Nephron progenitor cell (in vitro differentiated cells): Measurements from ENCODE around the gene ASB1.

Source experiments
- DNase-seq: peaks from one replicate; pipeline ENCODE4 v3.0.0; 2021
- H3K27ac Mint-ChIP-seq: 2 replicates; pipeline ENCODE4 v1.8.0; 2021; ENCODE audit warnings: mild to moderate bottlenecking, moderate library complexity, mixed read lengths
- H3K27me3 Mint-ChIP-seq: 2 replicates; pipeline ENCODE4 v1.8.0; 2021; ENCODE audit warnings: mild to moderate bottlenecking, low read depth, mixed read lengths; ENCODE audit not compliant: poor library complexity
- H3K36me3 Mint-ChIP-seq: 2 replicates; pipeline ENCODE4 v1.8.0; 2021; ENCODE audit warnings: low read depth, mixed read lengths
- H3K4me1 Mint-ChIP-seq: 2 replicates; pipeline ENCODE4 v1.8.0; 2021; ENCODE audit warnings: mixed read lengths
- H3K4me3 Mint-ChIP-seq: 2 replicates; pipeline ENCODE4 v1.8.0; 2021; ENCODE audit warnings: mild to moderate bottlenecking, moderate library complexity, mixed read lengths
- H3K9me3 Mint-ChIP-seq: 2 replicates; pipeline ENCODE4 v1.8.0; 2021; ENCODE audit warnings: mild to moderate bottlenecking, moderate library complexity, mixed read lengths
- TF ChIP-seq, protein P1 (sequence below): fragments of 200-600 bp; sonication (generic); IDR thresholded peaks from 2 replicates; pipeline ENCODE4 v1.5.0; 2021; ENCODE audit warnings: antibody characterized with exemption

ASB1 gene

DNA sequence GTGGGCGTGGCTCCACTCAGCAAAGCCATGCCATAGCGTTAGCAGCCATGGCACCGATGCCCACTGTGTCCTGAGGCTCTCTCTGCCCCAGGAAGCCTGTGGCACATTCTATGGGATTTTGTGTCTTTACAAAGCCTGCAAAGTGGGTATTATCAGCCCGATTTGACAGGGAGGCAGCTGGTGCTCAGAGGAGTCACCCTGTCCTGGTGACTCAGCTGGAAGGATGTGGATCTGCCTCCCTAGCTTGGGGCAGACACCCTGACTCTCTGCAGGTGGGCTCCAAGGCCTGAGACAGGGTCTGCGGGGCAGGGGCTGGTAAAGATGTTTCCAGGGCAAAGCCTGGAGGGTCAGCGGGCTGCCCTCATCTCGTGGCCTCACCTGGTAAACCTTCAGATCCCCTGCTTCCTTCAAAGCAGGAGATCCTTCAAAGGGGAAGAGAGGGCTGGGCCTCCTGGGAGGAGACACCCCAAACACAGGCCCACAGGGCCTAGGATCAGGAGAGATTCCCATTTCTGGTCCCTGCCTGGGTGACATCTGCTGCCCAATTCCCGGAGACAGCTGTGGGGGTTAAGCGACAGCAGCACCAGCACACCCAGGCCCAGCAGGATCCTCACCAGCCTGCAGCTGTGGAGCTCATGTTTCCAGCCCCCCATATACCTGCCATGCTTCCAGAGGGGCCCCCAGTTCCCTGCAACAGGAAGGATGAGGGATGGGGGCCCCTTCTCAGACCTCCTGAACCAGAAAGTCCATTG, 3.0 kb upstream of the ASB1 start:
- Mint-ChIP-seq H3K4me3 (no peak overlapping the region), H3K36me3 (peaks cover 13% of the 10 kb centered on the region), H3K27ac (no peak overlapping the region), H3K9me3 (peaks cover 8% of the 10 kb centered on the region), H3K4me1 (peaks cover 66% of the 10 kb centered on the region), H3K27me3 (no peaks in the 10 kb centered on the region)
- no peak for DNase-seq
- TF ChIP-seq, protein P1, sequence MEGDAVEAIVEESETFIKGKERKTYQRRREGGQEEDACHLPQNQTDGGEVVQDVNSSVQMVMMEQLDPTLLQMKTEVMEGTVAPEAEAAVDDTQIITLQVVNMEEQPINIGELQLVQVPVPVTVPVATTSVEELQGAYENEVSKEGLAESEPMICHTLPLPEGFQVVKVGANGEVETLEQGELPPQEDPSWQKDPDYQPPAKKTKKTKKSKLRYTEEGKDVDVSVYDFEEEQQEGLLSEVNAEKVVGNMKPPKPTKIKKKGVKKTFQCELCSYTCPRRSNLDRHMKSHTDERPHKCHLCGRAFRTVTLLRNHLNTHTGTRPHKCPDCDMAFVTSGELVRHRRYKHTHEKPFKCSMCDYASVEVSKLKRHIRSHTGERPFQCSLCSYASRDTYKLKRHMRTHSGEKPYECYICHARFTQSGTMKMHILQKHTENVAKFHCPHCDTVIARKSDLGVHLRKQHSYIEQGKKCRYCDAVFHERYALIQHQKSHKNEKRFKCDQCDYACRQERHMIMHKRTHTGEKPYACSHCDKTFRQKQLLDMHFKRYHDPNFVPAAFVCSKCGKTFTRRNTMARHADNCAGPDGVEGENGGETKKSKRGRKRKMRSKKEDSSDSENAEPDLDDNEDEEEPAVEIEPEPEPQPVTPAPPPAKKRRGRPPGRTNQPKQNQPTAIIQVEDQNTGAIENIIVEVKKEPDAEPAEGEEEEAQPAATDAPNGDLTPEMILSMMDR, result no peak

DNA sequence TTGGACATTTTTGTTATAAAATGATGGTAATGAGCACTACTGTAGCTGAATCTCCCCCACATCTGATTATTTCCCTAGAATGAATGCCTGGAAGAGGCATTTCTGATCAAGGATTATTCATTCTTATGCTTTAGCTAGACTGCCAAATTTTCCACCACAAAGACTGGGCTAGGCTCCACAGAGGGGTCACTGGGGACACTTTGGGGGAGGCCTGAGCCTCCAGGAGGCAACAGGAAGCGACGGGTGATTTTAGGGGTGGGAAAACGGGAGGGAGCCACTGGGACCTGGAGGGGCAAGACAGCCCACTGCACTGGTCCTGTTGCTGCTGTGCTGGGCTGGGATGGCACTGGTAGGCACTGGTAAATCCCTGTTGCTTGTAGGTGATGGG, 2.4 kb upstream of the ASB1 start:
- no peak for DNase-seq
- TF ChIP-seq, protein P1, result no peak
- peaks cover 18% of the 10 kb centered on the region for H3K36me3 Mint-ChIP-seq
- peaks cover 64% of the 10 kb centered on the region for H3K4me1 Mint-ChIP-seq
- H3K4me3 Mint-ChIP-seq, result peak overlapping the region; percentile 46
- peaks cover 14% of the 10 kb centered on the region for H3K9me3 Mint-ChIP-seq
- H3K27ac Mint-ChIP-seq, result peak overlapping the region; percentile 91
- no peaks in the 10 kb centered on the region for H3K27me3 Mint-ChIP-seq

DNA sequence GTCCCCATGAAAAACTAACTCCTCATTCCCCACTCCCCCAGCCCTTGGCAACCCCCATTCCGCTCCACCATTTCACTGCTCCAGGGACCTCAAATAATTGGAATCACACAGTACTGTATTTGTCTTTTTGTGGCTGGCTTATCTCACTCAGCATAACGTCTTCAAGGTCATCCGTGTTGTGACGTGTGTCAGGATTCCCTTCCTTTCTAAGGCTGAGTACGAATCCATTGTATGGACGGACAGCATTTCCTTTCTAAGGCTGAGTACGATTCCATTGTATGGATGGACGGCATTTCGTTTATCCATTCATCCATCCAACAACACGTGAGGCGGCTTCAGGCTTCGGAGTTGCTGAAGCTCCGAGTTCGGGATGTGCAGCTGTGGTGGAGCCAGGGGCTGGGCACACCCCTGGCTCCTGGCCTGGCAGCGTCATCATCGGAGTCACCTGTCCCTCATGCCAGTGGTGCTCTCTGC, 1.2 kb upstream of the ASB1 start:
- DNase-seq, result no peak
- Mint-ChIP-seq H3K27ac (no peak overlapping the region), H3K36me3 (peaks cover 31% of the 10 kb centered on the region), H3K27me3 (no peaks in the 10 kb centered on the region), H3K4me3 (peak overlapping the region; percentile 58), H3K4me1 (peaks cover 51% of the 10 kb centered on the region), H3K9me3 (peaks cover 26% of the 10 kb centered on the region)
- TF ChIP-seq, protein P1, result no peak

DNA sequence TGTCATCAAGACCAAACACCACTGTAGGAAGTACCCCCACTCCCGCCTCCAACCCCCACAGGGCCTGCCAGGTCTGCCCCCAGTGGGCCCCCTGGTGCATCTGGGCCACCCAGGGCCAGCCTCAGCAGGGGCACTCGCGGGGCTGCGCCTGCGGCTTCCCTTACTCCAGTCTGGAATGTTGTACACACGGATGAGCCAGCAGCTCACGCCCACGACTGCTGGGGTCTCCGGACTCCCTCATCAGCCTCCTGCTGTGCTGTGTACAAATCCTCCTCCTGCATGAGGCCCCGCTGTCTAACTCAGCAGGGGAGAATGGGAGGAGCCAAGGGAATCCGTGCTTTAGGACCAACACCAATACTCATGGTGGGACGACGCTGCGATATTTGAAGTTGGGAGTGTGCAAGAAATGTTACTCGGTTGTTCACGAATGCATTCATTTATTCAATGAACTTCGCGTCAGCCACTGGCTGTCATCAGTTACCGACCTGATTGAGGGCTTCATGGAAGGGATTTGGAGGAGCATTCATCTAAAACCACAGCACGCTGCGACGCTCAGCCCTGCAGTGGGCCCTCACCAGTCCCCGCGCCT, 654 bp upstream of the ASB1 start:
- Mint-ChIP-seq H3K27ac (peak overlapping the region; percentile 87), H3K4me3 (peak overlapping the region; percentile 93), H3K27me3 (no peaks in the 10 kb centered on the region), H3K36me3 (peaks cover 36% of the 10 kb centered on the region), H3K9me3 (peaks cover 31% of the 10 kb centered on the region), H3K4me1 (peaks cover 46% of the 10 kb centered on the region)
- TF ChIP-seq, protein P1, result no peak
- peak; percentile 44 for DNase-seq

DNA sequence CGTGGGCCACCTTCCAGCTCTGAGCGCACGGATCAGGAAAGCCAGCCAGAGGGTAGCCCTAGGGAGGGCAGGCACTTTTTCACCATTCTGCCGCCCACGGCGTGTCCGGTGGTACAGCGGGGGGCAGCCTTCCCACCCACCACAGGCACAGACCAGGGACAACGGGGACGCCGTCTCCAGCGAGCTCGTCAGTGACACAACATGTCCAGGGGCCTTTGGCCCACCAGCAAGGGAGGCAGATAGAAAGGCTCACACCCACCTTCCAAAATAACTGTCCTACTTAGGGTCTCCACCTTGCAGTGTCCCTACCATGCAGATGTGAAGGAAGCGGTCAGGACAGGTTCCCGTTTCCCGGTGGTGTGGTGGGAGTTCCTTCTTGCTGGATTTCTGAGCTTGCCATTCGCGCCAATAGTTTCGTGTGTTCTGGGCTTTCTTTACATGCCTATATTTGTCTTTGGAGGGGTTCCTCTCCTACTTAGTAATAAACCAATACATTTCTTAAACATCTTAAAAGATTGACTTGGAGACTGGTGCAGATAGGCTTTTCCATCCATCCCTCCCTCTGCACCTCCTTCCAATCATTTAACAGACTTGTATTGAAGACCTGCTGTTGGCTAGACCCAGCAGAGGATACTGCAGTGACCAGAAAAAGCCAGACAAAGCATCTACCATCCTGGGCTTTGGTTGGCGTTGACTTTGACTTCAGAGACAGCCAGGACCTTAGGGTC, 872 bp downstream of the ASB1 start:
- Mint-ChIP-seq H3K27ac (peak overlapping the region; percentile 92), H3K27me3 (no peaks in the 10 kb centered on the region), H3K4me1 (peaks cover 33% of the 10 kb centered on the region), H3K9me3 (peaks cover 38% of the 10 kb centered on the region), H3K36me3 (peaks cover 50% of the 10 kb centered on the region), H3K4me3 (peak overlapping the region; percentile 95)
- TF ChIP-seq, protein P1, result no peak
- DNase-seq, result no peak
